22Rv1 (cell line): ENCODE results near the gene PCARE.

ENCODE experiments used
- H3K27ac ChIP-seq: fragments of 450-650 bp; 2 replicates; pipeline ENCODE4 v1.5.1; 2017
- ZFX ChIP-seq: fragments of 450-650 bp; IDR thresholded peaks from 2 replicates; pipeline ENCODE4 v1.6.1; 2017; ENCODE audit warnings: antibody characterized with exemption, borderline replicate concordance
- TF ChIP-seq, protein P1 (sequence below): fragments of 450-650 bp; IDR thresholded peaks from 2 replicates; pipeline ENCODE4 v1.5.1; 2017; ENCODE audit warnings: mild to moderate bottlenecking

The PCARE gene

DNA sequence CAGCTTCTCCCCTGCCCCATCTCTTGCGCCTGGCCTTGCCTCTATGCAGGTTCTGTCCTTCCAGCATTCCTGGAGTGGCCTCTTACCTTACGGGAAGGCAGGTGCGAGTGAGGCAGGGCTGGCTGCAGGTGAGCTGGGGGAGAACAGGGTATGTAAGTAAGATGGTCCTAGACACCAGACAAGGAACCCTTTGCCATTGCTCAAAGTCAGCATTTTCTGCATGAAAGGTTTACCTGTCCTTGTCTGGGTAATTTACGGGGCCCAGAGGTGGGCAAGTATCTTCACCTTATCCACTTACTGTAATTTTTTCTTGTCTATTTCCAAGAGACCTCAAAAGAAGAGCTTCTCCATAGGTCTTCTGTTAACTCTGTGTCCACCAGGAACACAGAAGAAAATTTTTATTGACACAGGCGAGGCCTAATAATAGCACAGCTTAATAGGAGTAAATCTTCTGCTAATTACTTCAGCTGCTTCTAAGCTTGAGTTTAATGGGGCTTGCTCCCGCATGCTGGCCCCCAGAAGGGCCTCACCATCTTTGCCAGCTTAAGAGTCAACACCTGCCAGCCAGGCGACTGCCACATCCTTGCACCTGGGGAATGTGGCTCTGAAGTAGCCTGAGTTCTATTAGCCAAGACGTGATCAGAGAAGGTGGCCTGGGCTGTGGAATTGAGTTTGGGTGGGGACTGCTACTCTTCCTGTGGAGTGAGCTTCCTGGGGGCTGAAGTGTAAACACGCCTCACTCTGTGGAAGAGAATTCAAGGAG lies 27.1 kb downstream of the PCARE start:
- TF ChIP-seq, protein P1, sequence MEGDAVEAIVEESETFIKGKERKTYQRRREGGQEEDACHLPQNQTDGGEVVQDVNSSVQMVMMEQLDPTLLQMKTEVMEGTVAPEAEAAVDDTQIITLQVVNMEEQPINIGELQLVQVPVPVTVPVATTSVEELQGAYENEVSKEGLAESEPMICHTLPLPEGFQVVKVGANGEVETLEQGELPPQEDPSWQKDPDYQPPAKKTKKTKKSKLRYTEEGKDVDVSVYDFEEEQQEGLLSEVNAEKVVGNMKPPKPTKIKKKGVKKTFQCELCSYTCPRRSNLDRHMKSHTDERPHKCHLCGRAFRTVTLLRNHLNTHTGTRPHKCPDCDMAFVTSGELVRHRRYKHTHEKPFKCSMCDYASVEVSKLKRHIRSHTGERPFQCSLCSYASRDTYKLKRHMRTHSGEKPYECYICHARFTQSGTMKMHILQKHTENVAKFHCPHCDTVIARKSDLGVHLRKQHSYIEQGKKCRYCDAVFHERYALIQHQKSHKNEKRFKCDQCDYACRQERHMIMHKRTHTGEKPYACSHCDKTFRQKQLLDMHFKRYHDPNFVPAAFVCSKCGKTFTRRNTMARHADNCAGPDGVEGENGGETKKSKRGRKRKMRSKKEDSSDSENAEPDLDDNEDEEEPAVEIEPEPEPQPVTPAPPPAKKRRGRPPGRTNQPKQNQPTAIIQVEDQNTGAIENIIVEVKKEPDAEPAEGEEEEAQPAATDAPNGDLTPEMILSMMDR = no peak
- TF ChIP-seq ZFX = no peak
- no peak overlapping the region for H3K27ac ChIP-seq

DNA sequence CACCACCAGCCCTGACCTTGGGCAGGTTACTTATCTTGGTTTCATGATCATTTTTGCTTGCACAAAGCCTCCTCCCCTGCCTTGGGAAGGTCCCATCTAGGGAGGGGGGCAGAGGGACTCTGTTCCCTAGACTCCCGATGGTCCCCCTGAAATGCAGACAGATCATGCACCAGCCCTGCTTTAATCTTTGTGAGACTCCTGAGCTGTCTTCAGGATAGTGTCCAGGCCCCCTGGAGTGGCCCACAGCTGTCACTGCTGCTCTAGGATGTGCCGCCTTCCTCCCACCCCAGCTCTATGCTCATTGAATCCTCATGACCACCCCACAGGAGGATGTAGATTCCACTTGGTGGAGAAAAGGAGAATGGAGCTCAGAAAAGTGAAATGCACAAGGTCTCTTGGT lies 28.0 kb downstream of the PCARE start:
- TF ChIP-seq, protein P1 = no peak
- no peak for TF ChIP-seq ZFX
- H3K27ac ChIP-seq = no peak overlapping the region

DNA sequence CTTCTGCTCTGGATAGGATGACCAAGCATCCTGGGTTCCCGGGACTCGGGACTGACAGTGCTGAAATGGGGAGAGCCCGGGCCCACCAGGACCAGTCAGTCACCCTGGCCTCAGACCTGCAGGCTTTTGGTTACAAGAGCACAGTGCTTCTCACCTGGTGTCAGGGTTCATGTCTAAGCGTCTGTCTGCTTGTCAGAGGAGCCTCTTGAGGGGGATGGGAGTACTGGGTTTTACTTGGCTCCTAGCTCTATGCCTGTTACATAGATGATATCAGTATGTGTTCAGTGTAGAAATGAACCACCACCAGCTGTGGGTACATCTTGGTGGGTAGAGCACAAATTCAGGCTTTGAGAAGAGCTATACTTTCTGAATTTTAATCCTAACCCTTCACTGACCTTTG lies 29.9 kb downstream of the PCARE start:
- no peak overlapping the region for H3K27ac ChIP-seq
- TF ChIP-seq, protein P1 = no peak
- no peak for TF ChIP-seq ZFX

DNA sequence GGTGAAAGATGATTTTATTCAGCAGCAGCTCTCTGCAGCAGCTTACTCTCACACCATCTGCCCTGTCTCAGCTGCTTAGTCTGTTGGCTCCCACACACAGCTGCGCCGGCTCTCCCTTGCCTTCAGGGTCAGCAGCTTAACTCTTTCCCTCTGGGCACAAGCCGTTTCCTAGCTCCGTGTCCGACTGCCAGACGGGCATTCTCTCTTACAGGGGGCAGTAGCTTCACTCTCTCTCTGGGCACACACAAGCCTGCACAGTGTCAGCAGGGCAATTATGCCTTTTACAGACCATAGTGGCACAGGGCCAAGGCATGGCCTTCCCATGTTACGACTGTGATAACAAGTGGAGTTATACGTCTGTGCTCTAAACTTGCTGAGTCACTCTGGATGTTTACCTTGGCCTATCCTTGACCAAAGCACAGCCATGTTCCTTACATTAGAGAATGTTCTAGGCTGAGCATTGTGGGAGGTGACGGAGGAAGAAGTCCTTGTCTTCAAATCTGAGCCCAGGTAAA lies 31.7 kb downstream of the PCARE start:
- no peak overlapping the region for H3K27ac ChIP-seq
- TF ChIP-seq, protein P1 = no peak
- no peak for TF ChIP-seq ZFX

DNA sequence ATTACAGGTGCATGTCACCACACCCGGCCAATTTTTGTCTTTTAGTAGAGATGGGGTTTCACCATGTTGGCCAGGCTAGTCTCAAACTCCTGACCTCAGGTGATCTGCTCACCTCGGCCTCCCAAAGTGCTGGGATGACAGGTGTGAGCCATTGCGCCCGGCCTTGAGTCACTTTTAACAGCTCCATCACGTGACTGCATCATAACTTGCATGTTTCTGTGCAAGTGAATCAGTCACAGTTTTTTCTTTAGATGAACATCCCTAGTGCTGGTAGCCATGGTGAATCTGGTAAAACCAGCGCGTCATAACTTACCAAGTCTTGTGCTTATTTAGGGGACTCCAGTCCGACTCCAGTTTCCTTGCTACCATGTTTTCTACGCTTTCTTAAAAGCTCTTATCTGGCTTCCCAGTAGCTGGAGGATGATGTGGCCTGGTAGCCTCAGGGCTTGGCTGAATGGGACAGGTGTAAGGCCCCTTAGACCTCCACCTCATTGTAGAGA lies 33.1 kb downstream of the PCARE start:
- no peak overlapping the region for H3K27ac ChIP-seq
- TF ChIP-seq, protein P1 = no peak
- no peak for TF ChIP-seq ZFX

DNA sequence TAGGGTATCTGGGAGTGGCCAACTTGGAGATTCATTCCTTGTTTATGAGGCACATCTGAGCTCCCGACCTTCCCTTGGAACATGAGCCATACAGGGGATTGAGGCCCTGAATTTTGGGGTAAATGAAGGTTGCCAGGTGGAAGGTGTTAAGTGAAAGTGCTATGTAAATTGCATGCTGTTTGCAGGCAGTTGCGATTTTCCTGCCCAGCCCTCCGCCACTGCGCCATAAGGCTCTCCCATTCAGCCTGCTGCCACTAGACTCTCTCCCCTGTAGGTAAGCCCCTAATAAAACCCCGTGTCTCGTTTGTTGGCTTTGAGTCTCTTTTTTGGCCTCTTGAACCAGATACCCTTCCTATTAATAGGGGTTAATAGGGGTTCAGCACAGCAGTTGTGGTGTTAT lies 33.8 kb downstream of the PCARE start:
- TF ChIP-seq, protein P1 = no peak
- no peak for TF ChIP-seq ZFX
- H3K27ac ChIP-seq = no peak overlapping the region
